ENCODE data around the gene OAS2.

The OAS2 gene

GRCh38 chr12:112961074-112961473, 17.2 kb upstream of the OAS2 start:
- H3K27me3 ChIP-seq (ENCODE audit: control insufficient read depth, insufficient read depth, low read length): no peaks in the 10 kb centered on the region
- no peak overlapping the region for H3K4me3 ChIP-seq (ENCODE audit: low read length)
- no peaks in the 10 kb centered on the region for H3K4me1 ChIP-seq (ENCODE audit: control insufficient read depth, insufficient read depth, low read length)
- no peaks in the 10 kb centered on the region for H3K36me3 ChIP-seq (ENCODE audit: control insufficient read depth, insufficient read depth, low read length)
- no peaks in the 10 kb centered on the region for H3K9me3 ChIP-seq (ENCODE audit: control insufficient read depth, low read length)
- no peak overlapping the region for H3K9ac ChIP-seq (ENCODE audit: low read length)

- H3K4me3 ChIP-seq (ENCODE audit: low read length): no peak overlapping the region
- H3K36me3 ChIP-seq (ENCODE audit: control insufficient read depth, insufficient read depth, low read length): no peaks in the 10 kb centered on the region
- no peaks in the 10 kb centered on the region for H3K27me3 ChIP-seq (ENCODE audit: control insufficient read depth, insufficient read depth, low read length)
- H3K9me3 ChIP-seq (ENCODE audit: control insufficient read depth, low read length): no peaks in the 10 kb centered on the region
- H3K9ac ChIP-seq (ENCODE audit: low read length): no peak overlapping the region
- H3K4me1 ChIP-seq (ENCODE audit: control insufficient read depth, insufficient read depth, low read length): no peaks in the 10 kb centered on the region
Observed at GRCh38 chr12:112961536-112961935, 16.8 kb upstream of the OAS2 start.

GRCh38 chr12:112962561-112962960, 15.8 kb upstream of the OAS2 start:
- H3K27me3 ChIP-seq (ENCODE audit: control insufficient read depth, insufficient read depth, low read length): no peaks in the 10 kb centered on the region
- no peak overlapping the region for H3K4me3 ChIP-seq (ENCODE audit: low read length)
- no peaks in the 10 kb centered on the region for H3K9me3 ChIP-seq (ENCODE audit: control insufficient read depth, low read length)
- no peak overlapping the region for H3K9ac ChIP-seq (ENCODE audit: low read length)
- no peaks in the 10 kb centered on the region for H3K36me3 ChIP-seq (ENCODE audit: control insufficient read depth, insufficient read depth, low read length)
- no peaks in the 10 kb centered on the region for H3K4me1 ChIP-seq (ENCODE audit: control insufficient read depth, insufficient read depth, low read length)

- no peaks in the 10 kb centered on the region for H3K36me3 ChIP-seq (ENCODE audit: control insufficient read depth, insufficient read depth, low read length)
- no peak overlapping the region for H3K4me3 ChIP-seq (ENCODE audit: low read length)
- no peak overlapping the region for H3K9ac ChIP-seq (ENCODE audit: low read length)
Observed at GRCh38 chr12:112963227-112963861, 15.0 kb upstream of the OAS2 start.

GRCh38 chr12:112964067-112964670, 14.2 kb upstream of the OAS2 start:
- H3K9me3 ChIP-seq (ENCODE audit: control insufficient read depth, low read length): no peaks in the 10 kb centered on the region
- no peaks in the 10 kb centered on the region for H3K4me1 ChIP-seq (ENCODE audit: control insufficient read depth, insufficient read depth, low read length)
- H3K4me3 ChIP-seq (ENCODE audit: low read length): no peak overlapping the region
- H3K36me3 ChIP-seq (ENCODE audit: control insufficient read depth, insufficient read depth, low read length): peaks cover under 1% of the 10 kb centered on the region
- no peaks in the 10 kb centered on the region for H3K27me3 ChIP-seq (ENCODE audit: control insufficient read depth, insufficient read depth, low read length)
- no peak overlapping the region for H3K9ac ChIP-seq (ENCODE audit: low read length)

More at GRCh38 chr12:112963227-112963861, 15.0 kb upstream of the OAS2 start:
- H3K9me3 ChIP-seq (ENCODE audit: control insufficient read depth, low read length): no peaks in the 10 kb centered on the region
- no peaks in the 10 kb centered on the region for H3K27me3 ChIP-seq (ENCODE audit: control insufficient read depth, insufficient read depth, low read length)
- no peaks in the 10 kb centered on the region for H3K4me1 ChIP-seq (ENCODE audit: control insufficient read depth, insufficient read depth, low read length)

GRCh38 chr12:112964915-112965314, 13.4 kb upstream of the OAS2 start:
- peaks cover 8% of the 10 kb centered on the region for H3K36me3 ChIP-seq (ENCODE audit: control insufficient read depth, insufficient read depth, low read length)
- no peak overlapping the region for H3K9ac ChIP-seq (ENCODE audit: low read length)

GRCh38 chr12:112965643-112966042, 12.7 kb upstream of the OAS2 start:
- Histone ChIP-seq H3K4me1 (ENCODE audit: control insufficient read depth, insufficient read depth, low read length) (no peaks in the 10 kb centered on the region), H3K9me3 (ENCODE audit: control insufficient read depth, low read length) (no peaks in the 10 kb centered on the region), H3K4me3 (ENCODE audit: low read length) (no peak overlapping the region), H3K9ac (ENCODE audit: low read length) (no peak overlapping the region), H3K27me3 (ENCODE audit: control insufficient read depth, insufficient read depth, low read length) (no peaks in the 10 kb centered on the region), H3K36me3 (ENCODE audit: control insufficient read depth, insufficient read depth, low read length) (peaks cover 11% of the 10 kb centered on the region)

More at GRCh38 chr12:112964915-112965314, 13.4 kb upstream of the OAS2 start:
- Histone ChIP-seq H3K4me1 (ENCODE audit: control insufficient read depth, insufficient read depth, low read length) (no peaks in the 10 kb centered on the region), H3K4me3 (ENCODE audit: low read length) (no peak overlapping the region), H3K27me3 (ENCODE audit: control insufficient read depth, insufficient read depth, low read length) (no peaks in the 10 kb centered on the region), H3K9me3 (ENCODE audit: control insufficient read depth, low read length) (no peaks in the 10 kb centered on the region)

- H3K36me3 ChIP-seq (ENCODE audit: control insufficient read depth, insufficient read depth, low read length): peaks cover 11% of the 10 kb centered on the region
- no peak overlapping the region for H3K9ac ChIP-seq (ENCODE audit: low read length)
- no peaks in the 10 kb centered on the region for H3K9me3 ChIP-seq (ENCODE audit: control insufficient read depth, low read length)
- H3K4me3 ChIP-seq (ENCODE audit: low read length): no peak overlapping the region
- H3K4me1 ChIP-seq (ENCODE audit: control insufficient read depth, insufficient read depth, low read length): no peaks in the 10 kb centered on the region
- H3K27me3 ChIP-seq (ENCODE audit: control insufficient read depth, insufficient read depth, low read length): no peaks in the 10 kb centered on the region
Observed at GRCh38 chr12:112967306-112967705, 11.0 kb upstream of the OAS2 start.

GRCh38 chr12:112967858-112968257, 10.5 kb upstream of the OAS2 start:
- H3K27me3 ChIP-seq (ENCODE audit: control insufficient read depth, insufficient read depth, low read length): no peaks in the 10 kb centered on the region
- peaks cover 11% of the 10 kb centered on the region for H3K36me3 ChIP-seq (ENCODE audit: control insufficient read depth, insufficient read depth, low read length)

GRCh38 chr12:112969547-112970306, 8.6 kb upstream of the OAS2 start:
- Histone ChIP-seq H3K4me3 (ENCODE audit: low read length) (no peak overlapping the region), H3K4me1 (ENCODE audit: control insufficient read depth, insufficient read depth, low read length) (no peaks in the 10 kb centered on the region), H3K9me3 (ENCODE audit: control insufficient read depth, low read length) (no peaks in the 10 kb centered on the region), H3K9ac (ENCODE audit: low read length) (no peak overlapping the region), H3K27me3 (ENCODE audit: control insufficient read depth, insufficient read depth, low read length) (no peaks in the 10 kb centered on the region), H3K36me3 (ENCODE audit: control insufficient read depth, insufficient read depth, low read length) (peaks cover 11% of the 10 kb centered on the region)

More at GRCh38 chr12:112967858-112968257, 10.5 kb upstream of the OAS2 start:
- H3K9me3 ChIP-seq (ENCODE audit: control insufficient read depth, low read length): no peaks in the 10 kb centered on the region
- H3K4me1 ChIP-seq (ENCODE audit: control insufficient read depth, insufficient read depth, low read length): no peaks in the 10 kb centered on the region
- H3K9ac ChIP-seq (ENCODE audit: low read length): no peak overlapping the region
- no peak overlapping the region for H3K4me3 ChIP-seq (ENCODE audit: low read length)

- H3K4me1 ChIP-seq (ENCODE audit: control insufficient read depth, insufficient read depth, low read length): no peaks in the 10 kb centered on the region
- no peak overlapping the region for H3K9ac ChIP-seq (ENCODE audit: low read length)
- H3K27me3 ChIP-seq (ENCODE audit: control insufficient read depth, insufficient read depth, low read length): no peaks in the 10 kb centered on the region
- H3K9me3 ChIP-seq (ENCODE audit: control insufficient read depth, low read length): no peaks in the 10 kb centered on the region
- H3K4me3 ChIP-seq (ENCODE audit: low read length): no peak overlapping the region
- peaks cover 11% of the 10 kb centered on the region for H3K36me3 ChIP-seq (ENCODE audit: control insufficient read depth, insufficient read depth, low read length)
Observed at GRCh38 chr12:112970391-112970790, 7.9 kb upstream of the OAS2 start.

GRCh38 chr12:112971248-112971647, 7.1 kb upstream of the OAS2 start:
- Histone ChIP-seq H3K9me3 (ENCODE audit: control insufficient read depth, low read length) (no peaks in the 10 kb centered on the region), H3K4me3 (ENCODE audit: low read length) (no peak overlapping the region), H3K4me1 (ENCODE audit: control insufficient read depth, insufficient read depth, low read length) (no peaks in the 10 kb centered on the region), H3K9ac (ENCODE audit: low read length) (no peak overlapping the region), H3K36me3 (ENCODE audit: control insufficient read depth, insufficient read depth, low read length) (peaks cover 11% of the 10 kb centered on the region), H3K27me3 (ENCODE audit: control insufficient read depth, insufficient read depth, low read length) (no peaks in the 10 kb centered on the region)
